ENCODE results near the gene PER2.

DNA sequence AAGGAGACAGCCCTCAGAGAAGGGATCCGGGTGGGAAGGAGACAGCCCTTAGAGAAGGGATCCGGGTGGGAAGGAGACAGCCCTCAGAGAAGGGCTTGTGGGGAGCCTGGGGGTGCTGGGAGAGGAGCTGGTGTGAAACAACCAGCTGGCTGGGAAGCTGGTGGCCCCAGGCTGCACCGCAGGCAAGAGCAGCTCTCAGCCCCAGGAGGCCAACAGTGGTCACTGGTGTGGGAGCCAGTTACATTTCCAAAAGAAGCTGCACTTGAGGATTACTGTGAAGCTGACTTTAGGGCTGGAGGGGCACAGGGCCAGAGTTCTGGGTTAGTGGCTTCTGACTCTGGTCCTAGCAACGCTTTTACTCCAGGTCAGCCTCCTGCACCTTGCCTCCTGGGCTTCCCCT lies 51.8 kb downstream of the PER2 start:
- TF ChIP-seq CEBPB (IDR thresholded peaks at IDR 0.05) (no peak), ZNF302 (CRISPR knock-in tag; IDR thresholded peaks at IDR 0.05) (no peak), JUN (IDR thresholded peaks at IDR 0.05) (no peak)
- TF ChIP-seq, protein P1, sequence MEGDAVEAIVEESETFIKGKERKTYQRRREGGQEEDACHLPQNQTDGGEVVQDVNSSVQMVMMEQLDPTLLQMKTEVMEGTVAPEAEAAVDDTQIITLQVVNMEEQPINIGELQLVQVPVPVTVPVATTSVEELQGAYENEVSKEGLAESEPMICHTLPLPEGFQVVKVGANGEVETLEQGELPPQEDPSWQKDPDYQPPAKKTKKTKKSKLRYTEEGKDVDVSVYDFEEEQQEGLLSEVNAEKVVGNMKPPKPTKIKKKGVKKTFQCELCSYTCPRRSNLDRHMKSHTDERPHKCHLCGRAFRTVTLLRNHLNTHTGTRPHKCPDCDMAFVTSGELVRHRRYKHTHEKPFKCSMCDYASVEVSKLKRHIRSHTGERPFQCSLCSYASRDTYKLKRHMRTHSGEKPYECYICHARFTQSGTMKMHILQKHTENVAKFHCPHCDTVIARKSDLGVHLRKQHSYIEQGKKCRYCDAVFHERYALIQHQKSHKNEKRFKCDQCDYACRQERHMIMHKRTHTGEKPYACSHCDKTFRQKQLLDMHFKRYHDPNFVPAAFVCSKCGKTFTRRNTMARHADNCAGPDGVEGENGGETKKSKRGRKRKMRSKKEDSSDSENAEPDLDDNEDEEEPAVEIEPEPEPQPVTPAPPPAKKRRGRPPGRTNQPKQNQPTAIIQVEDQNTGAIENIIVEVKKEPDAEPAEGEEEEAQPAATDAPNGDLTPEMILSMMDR (IDR thresholded peaks at IDR 0.05), result no peak

Data from A549 (cell line).